ENCODE results near the gene HECA.
"Not testable (repeated sequence)": the region's sequence is repeated elsewhere in the genome, so short reads cannot be mapped to it uniquely, and the experiment has no call there.

Gene HECA

DNA sequence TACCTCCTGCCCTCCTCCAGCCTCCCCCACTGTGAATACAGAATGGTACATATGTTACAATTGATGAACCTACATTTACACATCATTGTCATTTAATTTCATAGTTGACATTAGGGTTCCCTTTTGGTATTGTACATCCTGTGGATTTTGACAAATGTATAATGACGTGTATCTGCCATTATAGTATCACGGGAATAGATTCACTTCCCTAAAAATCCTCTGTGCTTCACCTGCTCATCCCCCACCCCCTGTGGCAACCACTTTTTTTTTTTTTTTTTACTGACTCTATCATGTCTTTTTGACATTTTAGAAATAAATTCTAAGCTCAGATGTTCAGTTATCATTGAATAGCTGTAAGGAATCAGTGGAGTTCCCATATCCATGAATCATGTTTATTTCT lies 30.4 kb downstream of the HECA start:
- no peak for DNase-seq

GRCh38 chr6:139166238-139166955 lies 31.5 kb downstream of the HECA start:
- DNase-seq, result no peak

DNA sequence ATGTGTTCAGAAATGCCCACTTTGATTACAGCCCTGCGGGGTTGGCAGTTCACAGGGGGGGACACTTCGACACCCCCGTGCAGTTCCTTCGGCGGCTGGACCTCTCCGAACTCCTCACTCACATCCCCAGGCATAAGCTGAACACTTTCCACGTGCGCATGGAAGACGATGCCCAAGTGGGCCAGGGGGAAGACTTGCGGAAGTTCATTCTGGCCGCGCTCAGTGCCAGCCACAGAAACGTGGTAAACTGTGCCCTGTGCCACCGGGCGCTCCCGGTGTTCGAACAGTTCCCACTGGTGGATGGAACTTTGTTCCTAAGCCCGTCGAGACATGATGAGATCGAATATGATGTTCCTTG lies 32.1 kb downstream of the HECA start:
- no peak for DNase-seq

- DNase-seq, result no peak
Measured at GRCh38 chr6:139172151-139172550, 37.3 kb downstream of the HECA start.

DNA sequence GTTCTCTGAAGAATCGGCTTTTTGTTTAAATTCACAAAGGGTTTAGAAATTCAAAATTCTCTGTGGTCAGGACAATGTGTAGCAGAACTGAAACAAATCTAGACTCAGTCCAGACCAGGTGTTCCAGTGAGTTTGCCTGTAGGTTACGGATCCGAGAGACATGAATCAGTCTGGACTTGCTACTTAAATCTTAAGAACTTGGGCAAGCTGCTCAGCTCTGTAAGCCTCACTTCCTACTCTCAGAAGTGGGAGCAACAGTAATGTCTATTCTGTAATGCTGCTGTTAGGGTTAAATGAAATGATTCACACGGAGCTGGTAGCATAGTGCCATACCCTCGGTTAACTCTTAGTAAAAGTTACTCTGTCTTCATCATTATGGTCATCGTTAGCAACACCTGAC lies 37.7 kb downstream of the HECA start:
- DNase-seq, result no peak

DNA sequence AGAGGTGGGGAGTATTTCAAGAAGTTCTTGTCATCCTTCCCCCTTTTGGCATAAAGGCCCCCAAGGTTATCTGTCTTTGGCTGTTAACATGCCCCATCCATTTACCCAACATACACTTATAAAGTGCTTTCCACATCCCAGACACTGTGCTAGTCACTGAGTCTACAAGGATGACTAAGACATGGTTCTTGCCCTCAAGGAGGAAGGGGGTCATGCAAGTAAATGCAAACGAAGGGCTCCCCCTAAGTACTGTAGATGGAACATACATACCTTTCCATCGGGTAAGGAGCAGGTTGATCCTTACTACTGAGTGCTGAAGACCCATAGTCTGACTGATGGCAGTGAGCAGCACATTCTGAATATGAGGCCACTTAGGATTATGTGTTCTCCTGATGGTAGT lies 38.3 kb downstream of the HECA start:
- DNase-seq, result no peak

DNA sequence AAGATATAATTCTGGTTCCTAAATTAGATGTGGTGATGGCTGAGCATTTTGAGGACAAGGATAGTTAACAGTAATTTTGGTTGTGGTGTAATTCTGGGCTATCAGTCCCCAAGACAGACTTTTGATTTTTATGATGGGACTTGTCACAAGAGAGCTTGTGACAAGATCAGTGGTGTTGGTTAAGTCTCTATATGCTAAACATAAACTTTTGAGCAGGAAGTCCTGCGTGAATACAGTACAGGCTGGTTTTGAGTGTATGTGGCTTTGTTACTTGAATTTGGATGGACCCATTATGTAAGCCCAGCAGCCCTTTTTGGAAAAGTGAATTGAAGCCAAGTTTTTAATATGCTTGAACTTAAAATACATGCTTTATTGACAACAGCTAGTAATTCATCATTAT lies 38.9 kb downstream of the HECA start:
- no peak for DNase-seq

DNA sequence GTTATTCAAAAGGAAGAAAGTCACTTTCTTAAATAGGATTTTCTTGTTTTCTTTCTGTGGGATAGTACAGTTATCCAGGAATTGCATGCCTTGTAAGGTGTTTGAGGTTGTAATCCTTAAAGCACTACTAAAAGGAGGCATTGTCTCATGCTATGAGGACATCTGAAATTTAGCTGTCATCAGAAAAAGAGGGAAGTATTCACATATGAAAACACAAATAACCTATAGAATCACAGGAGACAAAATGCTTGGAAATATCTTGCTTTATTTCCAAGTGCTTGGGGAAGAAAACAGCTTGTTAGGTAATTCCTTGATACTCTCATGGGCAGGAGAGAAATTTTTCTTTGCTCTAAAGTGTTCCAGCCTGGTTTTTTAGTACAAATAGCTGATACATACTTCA lies 40.1 kb downstream of the HECA start:
- no peak for DNase-seq

GRCh38 chr6:139175389-139175948 lies 40.6 kb downstream of the HECA start:
- no peak for DNase-seq

DNA sequence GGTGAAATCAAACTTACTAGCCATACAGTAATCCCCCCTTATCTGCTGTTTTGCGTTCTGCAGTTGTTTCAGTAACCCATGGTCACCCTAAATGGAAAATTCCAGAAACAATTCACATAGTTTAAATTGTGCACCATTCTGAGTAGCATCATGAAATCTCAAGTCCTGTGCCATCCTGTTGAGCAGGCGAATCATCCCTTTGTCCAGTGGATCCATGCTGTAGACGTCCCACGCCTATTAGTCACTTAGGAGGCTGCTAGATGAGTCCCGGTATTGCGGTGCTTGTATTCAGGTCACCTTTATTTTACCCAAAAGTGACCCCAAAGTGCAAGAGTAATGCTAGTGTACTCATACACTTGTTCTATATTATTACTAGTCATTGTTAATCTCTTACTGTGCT lies 46.4 kb downstream of the HECA start:
- no peak for DNase-seq

GRCh38 chr6:139184047-139184446 lies 49.2 kb downstream of the HECA start:
- DNase-seq, result no peak

DNA sequence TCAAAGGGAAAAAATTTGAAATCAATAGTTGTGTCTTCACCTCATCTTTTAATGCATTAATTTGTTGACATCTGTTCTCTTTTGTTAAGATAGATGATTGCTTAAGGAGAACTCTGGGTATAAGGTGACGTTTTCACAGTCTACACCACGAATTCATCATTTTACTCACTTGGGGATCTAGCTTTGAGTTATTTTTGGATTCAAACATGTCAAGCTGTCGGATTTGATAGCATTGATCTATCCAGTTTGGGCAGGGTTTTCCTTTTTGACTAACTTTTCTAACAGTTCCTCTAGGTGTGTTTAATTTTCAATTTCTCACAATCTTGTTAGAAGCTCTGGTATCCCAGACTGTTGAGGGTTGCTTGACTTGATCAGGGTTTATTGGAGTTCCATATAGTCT lies 49.6 kb downstream of the HECA start:
- no peak for DNase-seq

- DNase-seq, result no peak
Measured at GRCh38 chr6:139186242-139186641, 51.4 kb downstream of the HECA start.

DNA sequence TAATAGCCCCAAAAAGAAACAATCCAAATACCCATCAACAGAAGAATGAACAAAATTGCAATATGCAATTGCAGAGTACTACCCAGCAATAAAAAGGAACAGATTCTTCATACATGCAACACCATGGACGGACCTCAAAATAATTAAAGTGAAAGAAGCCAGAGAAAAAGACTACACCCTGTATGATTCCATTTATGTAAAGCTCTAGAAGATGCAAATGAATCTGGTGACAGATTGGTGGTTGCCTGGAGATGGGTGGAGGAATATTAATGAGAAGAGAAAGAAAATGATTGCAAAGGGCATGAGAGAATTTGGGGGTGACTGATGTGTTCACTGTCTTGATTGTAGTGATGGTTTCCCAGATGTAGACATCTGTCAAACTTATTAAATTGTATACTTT lies 51.8 kb downstream of the HECA start:
- no peak for DNase-seq

GRCh38 chr6:139187489-139187888 lies 52.6 kb downstream of the HECA start:
- no peak for DNase-seq

DNA sequence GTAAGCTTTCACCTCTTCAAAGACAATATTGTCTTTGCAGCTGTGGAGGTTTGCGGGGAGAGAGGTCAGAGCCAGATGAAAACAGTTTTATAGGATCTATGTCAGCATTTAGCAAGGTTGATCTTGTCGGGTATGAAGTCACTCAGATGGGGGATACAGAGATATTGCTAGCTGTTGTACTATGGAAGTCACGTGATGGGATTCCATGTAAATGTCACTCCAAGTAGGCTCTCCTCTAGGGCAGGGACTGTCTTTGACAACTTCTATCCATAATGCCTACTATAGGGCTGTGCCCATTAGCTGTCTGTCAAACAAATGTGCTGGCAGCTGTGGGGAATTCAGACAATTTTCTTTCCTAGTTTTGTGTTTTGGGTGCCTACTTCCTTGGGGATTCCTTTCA lies 54.8 kb downstream of the HECA start:
- no peak for DNase-seq

- no peak for DNase-seq
Measured at GRCh38 chr6:139194740-139195139, 59.9 kb downstream of the HECA start.

GRCh38 chr6:139198529-139199288 lies 63.8 kb downstream of the HECA start:
- DNase-seq, result no peak

GRCh38 chr6:139201378-139201777 lies 66.5 kb downstream of the HECA start:
- no peak for DNase-seq

GRCh38 chr6:139204978-139205377 lies 70.1 kb downstream of the HECA start:
- no peak for DNase-seq

- no peak for DNase-seq
Measured at GRCh38 chr6:139205843-139206242, 71.0 kb downstream of the HECA start.

DNA sequence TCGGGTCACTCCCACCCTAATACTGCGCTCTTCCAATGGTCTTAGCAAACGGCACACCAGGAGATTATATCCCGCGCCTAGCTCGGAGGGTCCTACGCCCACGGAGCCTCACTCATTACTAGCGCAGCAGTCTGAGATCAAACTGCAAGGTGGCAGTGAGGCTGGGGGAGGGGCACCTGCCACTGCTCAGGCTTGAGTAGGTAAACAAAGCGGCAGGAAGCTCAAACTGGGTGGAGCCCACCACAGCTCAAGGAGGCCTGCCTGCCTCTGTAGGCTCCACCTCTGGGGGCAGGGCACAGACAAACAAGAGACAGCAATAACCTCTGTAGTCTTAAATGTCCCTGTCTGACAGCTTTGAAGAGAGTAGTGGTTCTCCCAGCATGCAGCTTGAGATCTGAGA lies 75.9 kb downstream of the HECA start:
- not testable (repeated sequence) for DNase-seq

- DNase-seq, result not testable (repeated sequence)
Measured at GRCh38 chr6:139212460-139212859, 77.6 kb downstream of the HECA start.

DNA sequence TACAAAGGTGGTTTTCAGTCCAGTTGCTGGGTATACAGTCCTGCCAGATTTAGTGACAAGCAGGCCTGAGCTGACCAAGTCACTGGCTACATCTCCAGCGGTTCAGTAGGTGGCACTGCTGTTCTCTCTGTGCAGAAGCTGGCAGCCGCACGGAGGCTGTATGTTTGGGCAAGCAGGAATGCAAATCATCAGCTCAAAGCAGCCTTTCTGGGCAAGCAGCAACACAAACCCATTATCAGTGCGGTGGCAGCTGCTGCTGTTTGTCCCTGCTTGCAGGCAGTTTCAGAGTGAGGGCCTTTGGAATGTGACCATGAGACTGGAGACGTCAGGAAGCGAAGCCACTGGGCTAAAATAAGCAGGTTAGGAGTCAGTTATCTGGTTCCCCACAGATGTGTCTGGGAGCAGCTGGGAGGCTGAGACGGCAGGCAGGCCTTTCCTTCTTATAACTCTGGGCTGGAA lies 84.4 kb downstream of the HECA start:
- DNase-seq, result peak; percentile 32

Data from DMS79 (cell line).